Measurements from ENCODE around the gene CWF19L2.

CWF19L2 gene

DNA sequence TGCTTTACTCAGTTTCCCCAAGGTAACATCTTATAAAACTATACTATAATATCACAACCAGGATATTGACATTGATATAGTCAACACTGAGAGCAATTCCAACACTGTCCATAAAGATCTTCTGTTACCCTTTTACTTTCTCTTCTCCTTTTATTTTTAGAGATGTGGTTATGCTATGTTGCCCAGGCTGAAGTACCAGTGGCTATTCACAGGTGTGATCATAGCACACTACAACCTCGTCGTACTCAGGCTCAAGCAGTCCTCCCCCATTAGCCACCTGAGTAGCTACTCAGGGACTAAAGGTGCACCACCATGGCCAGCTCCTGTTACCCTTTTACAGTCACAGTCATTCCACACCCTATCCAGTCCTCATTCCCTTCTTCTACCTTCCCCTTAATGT lies 119.7 kb downstream of the CWF19L2 start:
- TF ChIP-seq, protein P1, sequence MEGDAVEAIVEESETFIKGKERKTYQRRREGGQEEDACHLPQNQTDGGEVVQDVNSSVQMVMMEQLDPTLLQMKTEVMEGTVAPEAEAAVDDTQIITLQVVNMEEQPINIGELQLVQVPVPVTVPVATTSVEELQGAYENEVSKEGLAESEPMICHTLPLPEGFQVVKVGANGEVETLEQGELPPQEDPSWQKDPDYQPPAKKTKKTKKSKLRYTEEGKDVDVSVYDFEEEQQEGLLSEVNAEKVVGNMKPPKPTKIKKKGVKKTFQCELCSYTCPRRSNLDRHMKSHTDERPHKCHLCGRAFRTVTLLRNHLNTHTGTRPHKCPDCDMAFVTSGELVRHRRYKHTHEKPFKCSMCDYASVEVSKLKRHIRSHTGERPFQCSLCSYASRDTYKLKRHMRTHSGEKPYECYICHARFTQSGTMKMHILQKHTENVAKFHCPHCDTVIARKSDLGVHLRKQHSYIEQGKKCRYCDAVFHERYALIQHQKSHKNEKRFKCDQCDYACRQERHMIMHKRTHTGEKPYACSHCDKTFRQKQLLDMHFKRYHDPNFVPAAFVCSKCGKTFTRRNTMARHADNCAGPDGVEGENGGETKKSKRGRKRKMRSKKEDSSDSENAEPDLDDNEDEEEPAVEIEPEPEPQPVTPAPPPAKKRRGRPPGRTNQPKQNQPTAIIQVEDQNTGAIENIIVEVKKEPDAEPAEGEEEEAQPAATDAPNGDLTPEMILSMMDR (IDR thresholded peaks at IDR 0.05), result no peak

DNA sequence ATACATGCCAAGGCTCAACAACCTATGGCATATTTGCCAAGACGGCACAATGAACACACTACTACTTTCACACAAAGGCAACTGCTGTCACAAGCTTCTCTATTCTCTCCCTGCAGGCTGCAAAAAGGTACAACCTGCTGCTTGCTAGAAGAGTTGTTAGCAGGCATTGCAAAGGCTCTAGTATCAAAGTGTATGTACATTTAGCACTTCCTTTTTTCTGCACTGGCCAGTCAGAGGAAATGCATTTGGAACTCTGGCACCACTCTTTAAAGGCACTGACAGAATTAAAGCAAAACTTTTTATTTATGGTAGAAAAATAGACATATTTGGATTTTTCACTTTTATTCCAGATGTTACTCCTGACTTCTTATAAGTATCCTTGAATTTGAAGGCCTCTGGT lies 125.9 kb downstream of the CWF19L2 start:
- TF ChIP-seq, protein P1 (IDR thresholded peaks at IDR 0.05), result no peak

DNA sequence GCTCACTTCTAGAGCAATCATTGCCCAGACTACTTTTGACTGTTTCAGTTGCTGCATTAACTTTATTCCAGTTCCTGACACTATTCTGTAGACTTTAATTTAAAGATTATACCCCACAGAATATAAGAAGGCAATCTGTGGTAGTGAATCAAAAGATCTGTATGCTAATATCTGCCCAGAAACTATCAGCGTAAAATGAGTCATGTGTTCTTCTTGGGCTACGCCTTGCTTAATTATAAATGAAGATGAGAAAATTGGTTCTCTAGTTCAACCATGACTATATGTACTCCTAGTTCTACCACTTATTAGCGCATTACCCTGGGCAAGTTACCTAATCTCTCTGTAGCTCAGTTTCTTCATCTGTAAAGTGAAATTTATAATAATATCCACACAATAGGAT lies 128.5 kb downstream of the CWF19L2 start:
- TF ChIP-seq, protein P1 (IDR thresholded peaks at IDR 0.05), result no peak

DNA sequence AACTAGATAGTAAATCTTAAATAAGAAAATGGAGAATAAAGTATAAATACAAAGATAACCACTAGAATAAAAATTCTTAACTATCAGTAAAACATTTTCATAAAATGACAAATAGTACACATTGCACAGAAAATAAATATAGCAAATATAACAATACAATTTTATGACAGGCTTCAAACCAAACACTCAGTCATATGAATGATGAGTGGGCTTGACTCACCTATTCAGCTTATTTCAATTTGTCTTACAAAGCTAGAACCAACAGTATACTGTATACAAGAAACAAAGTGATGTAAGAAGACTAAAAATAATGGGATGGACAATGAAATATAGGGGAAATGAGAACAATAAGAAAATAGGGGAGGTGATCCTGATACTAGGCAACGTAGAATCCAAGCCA lies 141.2 kb downstream of the CWF19L2 start:
- TF ChIP-seq, protein P1 (IDR thresholded peaks at IDR 0.05), result no peak

DNA sequence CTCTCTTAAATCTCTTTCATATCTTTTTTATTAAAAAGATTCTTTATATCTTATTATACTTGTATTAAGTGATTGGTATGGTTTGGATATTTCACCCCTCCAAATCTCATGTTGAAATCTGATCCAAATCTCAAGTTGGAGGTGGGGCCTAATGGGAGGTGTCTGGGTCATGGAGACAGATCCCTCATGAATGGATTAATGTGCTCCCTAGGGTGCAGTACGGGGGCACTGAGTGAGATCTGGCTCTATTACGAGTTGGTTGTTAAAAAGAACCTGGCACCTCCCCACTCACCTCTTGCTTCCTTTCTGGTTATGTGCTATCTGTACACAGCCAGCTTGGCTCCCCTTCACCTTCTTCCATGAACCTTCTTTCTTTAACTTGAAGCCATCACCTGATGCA lies 149.6 kb downstream of the CWF19L2 start:
- TF ChIP-seq, protein P1 (IDR thresholded peaks at IDR 0.05), result no peak

DNA sequence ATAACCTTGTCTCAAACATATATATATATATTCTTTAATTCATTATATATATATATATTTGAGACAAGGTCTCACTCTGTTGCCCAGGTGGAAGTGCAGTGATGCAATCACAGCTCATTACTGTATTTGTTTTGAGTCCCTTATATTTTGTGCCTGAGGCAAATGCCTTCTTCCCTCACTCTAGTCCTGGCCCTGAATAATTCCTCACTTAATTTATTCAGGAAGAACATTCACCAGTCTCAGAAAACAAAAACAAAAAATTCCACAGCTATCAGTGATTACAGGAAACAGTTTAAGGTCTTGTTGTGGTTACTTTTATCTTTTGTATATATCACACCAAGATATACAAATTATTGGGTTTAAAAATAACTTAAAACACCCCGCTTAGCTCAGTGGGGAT lies 155.7 kb downstream of the CWF19L2 start:
- TF ChIP-seq, protein P1 (IDR thresholded peaks at IDR 0.05), result no peak

DNA sequence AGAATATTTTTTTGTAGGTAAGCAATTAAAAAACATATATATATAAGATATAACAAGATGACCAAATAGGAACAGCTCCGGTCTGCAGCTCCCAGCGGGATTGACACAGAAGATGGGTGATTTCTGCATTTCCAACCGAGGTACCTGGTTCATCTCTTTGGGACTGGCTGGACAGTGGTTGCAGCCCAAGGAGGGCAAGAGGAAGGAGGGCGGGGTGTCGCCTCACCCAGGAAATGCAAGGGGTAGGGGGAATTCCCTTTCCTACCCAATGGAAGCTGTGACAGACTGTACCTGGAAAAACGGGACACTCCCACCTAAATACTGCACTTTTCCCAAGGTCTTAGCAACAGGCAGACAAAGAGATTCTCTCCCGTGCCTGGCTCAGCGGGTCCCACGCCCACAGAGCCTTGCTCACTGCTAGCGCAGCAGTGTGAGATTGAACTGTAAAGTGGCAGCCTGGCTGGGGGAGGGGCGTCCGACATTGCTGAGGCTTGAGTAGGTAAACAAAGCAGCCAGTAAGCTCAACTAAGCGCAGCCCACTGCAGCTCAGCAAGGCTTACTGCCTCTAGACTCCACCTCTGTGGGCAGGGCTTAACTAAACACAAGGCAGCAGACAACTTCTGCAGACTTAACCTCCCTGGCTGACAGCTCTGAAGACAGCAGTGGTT lies 163.8 kb downstream of the CWF19L2 start:
- TF ChIP-seq, protein P1 (IDR thresholded peaks at IDR 0.05), result no peak

DNA sequence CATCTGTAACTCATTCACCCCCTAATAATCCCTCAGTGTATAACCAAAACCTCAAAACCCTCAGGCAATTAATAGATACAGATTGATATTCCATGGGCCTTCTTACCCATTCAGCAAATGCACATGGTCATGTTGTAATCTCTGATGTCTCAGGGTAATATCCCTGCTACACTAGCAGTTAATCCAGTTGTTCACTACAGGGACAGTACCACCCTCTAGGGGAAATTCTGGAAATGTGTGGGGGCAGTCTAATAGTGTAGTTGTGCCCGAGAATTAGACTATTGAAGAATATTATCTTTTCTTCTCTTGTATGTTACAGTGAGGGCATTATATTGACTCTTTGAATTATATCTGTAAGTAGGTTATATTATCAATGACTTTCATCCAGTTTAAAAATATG lies 175.4 kb downstream of the CWF19L2 start:
- TF ChIP-seq, protein P1 (IDR thresholded peaks at IDR 0.05), result no peak

Measured in LNCAP (cell line).